GM19035 (cell line): ENCODE results near the gene IGF2R.
"Not testable (repeated sequence)": the region's sequence is repeated elsewhere in the genome, so short reads cannot be mapped to it uniquely, and the experiment has no call there.

Source experiments
- ATAC-seq: cut with Tn5 transposase; IDR thresholded peaks from one replicate; pipeline ENCODE4 v1.9.1; 2021; ENCODE audit not compliant: unreplicated experiment

Gene IGF2R

GRCh38 chr6:159996626-159997497, 28.0 kb downstream of the IGF2R start:
- no peak for ATAC-seq

- no peak for ATAC-seq
These were observed 28.7 kb downstream of the IGF2R start for GRCh38 chr6:159997498-159998101.

- no peak for ATAC-seq
These were observed 29.7 kb downstream of the IGF2R start for GRCh38 chr6:159998538-159998937.

GRCh38 chr6:159999240-159999671, 30.4 kb downstream of the IGF2R start:
- ATAC-seq = no peak

- no peak for ATAC-seq
These were observed 31.4 kb downstream of the IGF2R start for GRCh38 chr6:160000280-160000704.

- ATAC-seq = not testable (repeated sequence)
These were observed 32.1 kb downstream of the IGF2R start for GRCh38 chr6:160000893-160001427.

- ATAC-seq = no peak
These were observed 34.0 kb downstream of the IGF2R start for GRCh38 chr6:160002882-160003281.

- no peak for ATAC-seq
These were observed 35.1 kb downstream of the IGF2R start for GRCh38 chr6:160004018-160004417.

- ATAC-seq = no peak
These were observed 35.7 kb downstream of the IGF2R start for GRCh38 chr6:160004419-160005175.

GRCh38 chr6:160005211-160005610, 36.3 kb downstream of the IGF2R start:
- ATAC-seq = no peak

- no peak for ATAC-seq
These were observed 37.1 kb downstream of the IGF2R start for GRCh38 chr6:160005861-160006540.

- ATAC-seq = no peak
These were observed 38.3 kb downstream of the IGF2R start for GRCh38 chr6:160007145-160007544.

- ATAC-seq = no peak
These were observed 38.7 kb downstream of the IGF2R start for GRCh38 chr6:160007611-160008010.

- ATAC-seq = no peak
These were observed 41.2 kb downstream of the IGF2R start for GRCh38 chr6:160010067-160010466.

- no peak for ATAC-seq
These were observed 45.3 kb downstream of the IGF2R start for GRCh38 chr6:160013987-160014868.

- no peak for ATAC-seq
These were observed 45.9 kb downstream of the IGF2R start for GRCh38 chr6:160014869-160015182.

GRCh38 chr6:160015778-160016684, 47.1 kb downstream of the IGF2R start:
- ATAC-seq = no peak

- no peak for ATAC-seq
These were observed 53.2 kb downstream of the IGF2R start for GRCh38 chr6:160022101-160022500.

GRCh38 chr6:160022793-160023192, 53.9 kb downstream of the IGF2R start:
- ATAC-seq = no peak
